Measurements from ENCODE around the gene ATL2. TPM values are rescaled to one million over a fixed set of nuclear protein-coding genes. Genes with fewer than 3 reads are reported as not detected.

The ATL2 gene
- total and polyA plus RNA-seq, 12 donors: 19.8 to 313 (median 71.9) TPM

- no peak overlapping the region for H3K4me3 ChIP-seq
- H3K36me3 ChIP-seq (replicated peaks in 1 of 2): no peaks in the 10 kb centered on the region
- H3K4me1 ChIP-seq (replicated peaks in 1 of 2): peaks cover 0 to 16% of the 10 kb centered on the region in 2 donors
- no peaks in the 10 kb centered on the region for H3K9me3 ChIP-seq (replicated peaks in 1 of 3)
- 73 to 89% (median 80%) methylated on average over 3 of the region's 3 CpGs for WGBS, 4 donors
- intact Hi-C loops (cut with DNase I): loop anchor here (10.0 kb wide), 2 partner anchors 152 to 192 kb away; partner anchors contain the start of gene CYP1B1 (in 1 of the 2)
- peak overlapping the region in 1 of 5 donors; percentile 49 for H3K27ac ChIP-seq
- no peak for DNase-seq
- TF ChIP-seq CTCF (IDR thresholded peaks at IDR 0.05) (no peak), POLR2A (IDR thresholded peaks at IDR 0.05) (no peak)
- H3K27me3 ChIP-seq: no peaks in the 10 kb centered on the region
Measured at GRCh38 chr2:38266382-38267061, 110.6 kb downstream of the ATL2 start.

- DNase-seq: no peak
- Histone ChIP-seq H3K36me3 (replicated peaks in 1 of 2) (no peaks in the 10 kb centered on the region), H3K27me3 (no peaks in the 10 kb centered on the region), H3K27ac (peak overlapping the region in 1 of 5 donors; percentile 44), H3K4me1 (replicated peaks in 1 of 2) (peaks cover 0 to 16% of the 10 kb centered on the region in 2 donors), H3K9me3 (replicated peaks in 1 of 3) (no peaks in the 10 kb centered on the region), H3K4me3 (no peak overlapping the region)
- TF ChIP-seq CTCF (IDR thresholded peaks at IDR 0.05) (no peak), POLR2A (IDR thresholded peaks at IDR 0.05) (no peak)
- WGBS, 4 donors: 63 to 80% (median 74%) methylated on average over 3 of the region's 3 CpGs
- intact Hi-C loops (cut with DNase I): loop anchor here (10.0 kb wide), 2 partner anchors 151 to 191 kb away; partner anchors contain the start of gene CYP1B1 (in 1 of the 2)
Measured at GRCh38 chr2:38265461-38265860, 111.6 kb downstream of the ATL2 start.

- no peaks in the 10 kb centered on the region for H3K36me3 ChIP-seq (replicated peaks in 1 of 2)
- no peak for DNase-seq
- intact Hi-C loops (cut with DNase I): loop anchor here (10.0 kb wide), 2 partner anchors 150 to 190 kb away; partner anchors contain the start of gene CYP1B1 (in 1 of the 2)
- H3K27ac ChIP-seq: peak overlapping the region in 1 of 5 donors; percentile 44
- H3K27me3 ChIP-seq: no peaks in the 10 kb centered on the region
- WGBS, 4 donors: 50 to 77% (median 72%) methylated on average over 4 of the region's 4 CpGs
- no peak overlapping the region for H3K4me3 ChIP-seq
- H3K4me1 ChIP-seq (replicated peaks in 1 of 2): peaks cover 0 to 16% of the 10 kb centered on the region in 2 donors
- no peak for TF ChIP-seq CTCF (IDR thresholded peaks at IDR 0.05)
- TF ChIP-seq POLR2A (IDR thresholded peaks at IDR 0.05): no peak
- no peaks in the 10 kb centered on the region for H3K9me3 ChIP-seq (replicated peaks in 1 of 3)
Measured at GRCh38 chr2:38264396-38265221, 112.5 kb downstream of the ATL2 start.

- DNase-seq: no peak
- no peak for TF ChIP-seq POLR2A (IDR thresholded peaks at IDR 0.05)
- TF ChIP-seq CTCF (IDR thresholded peaks at IDR 0.05): no peak
- H3K27me3 ChIP-seq: no peaks in the 10 kb centered on the region
- no peaks in the 10 kb centered on the region for H3K9me3 ChIP-seq (replicated peaks in 1 of 3)
- WGBS, 4 donors: 82 to 91% (median 84%) methylated on average over 5 to 6 of the region's 6 CpGs
- H3K27ac ChIP-seq: no peak overlapping the region
- no peak overlapping the region for H3K4me3 ChIP-seq
- H3K36me3 ChIP-seq (replicated peaks in 1 of 2): no peaks in the 10 kb centered on the region
- intact Hi-C loops (cut with DNase I): loop anchor here (10.0 kb wide), 2 partner anchors 148 to 188 kb away; partner anchors contain the start of gene CYP1B1 (in 1 of the 2)
- H3K4me1 ChIP-seq (replicated peaks in 1 of 2): peaks cover 0 to 16% of the 10 kb centered on the region in 2 donors
Measured at GRCh38 chr2:38263293-38263692, 113.8 kb downstream of the ATL2 start.
